Astrocyte (in vitro differentiated cells and primary cell): ENCODE data around the gene DRD4.

ENCODE experiments used
- EZH2 ChIP-seq: IDR thresholded peaks from 2 replicates; pipeline ENCODE4 v1.6.1; 2012; ENCODE audit warnings: mild to moderate bottlenecking, low read length, inconsistent platforms; ENCODE audit not compliant: insufficient read depth
- TF ChIP-seq, protein P1 (sequence below): IDR thresholded peaks from 2 replicates; pipeline ENCODE4 v1.5.1; 2011; ENCODE audit warnings: low read depth, mild to moderate bottlenecking, inconsistent platforms, low read length, moderate library complexity; ENCODE audit not compliant: insufficient read depth

DNA sequence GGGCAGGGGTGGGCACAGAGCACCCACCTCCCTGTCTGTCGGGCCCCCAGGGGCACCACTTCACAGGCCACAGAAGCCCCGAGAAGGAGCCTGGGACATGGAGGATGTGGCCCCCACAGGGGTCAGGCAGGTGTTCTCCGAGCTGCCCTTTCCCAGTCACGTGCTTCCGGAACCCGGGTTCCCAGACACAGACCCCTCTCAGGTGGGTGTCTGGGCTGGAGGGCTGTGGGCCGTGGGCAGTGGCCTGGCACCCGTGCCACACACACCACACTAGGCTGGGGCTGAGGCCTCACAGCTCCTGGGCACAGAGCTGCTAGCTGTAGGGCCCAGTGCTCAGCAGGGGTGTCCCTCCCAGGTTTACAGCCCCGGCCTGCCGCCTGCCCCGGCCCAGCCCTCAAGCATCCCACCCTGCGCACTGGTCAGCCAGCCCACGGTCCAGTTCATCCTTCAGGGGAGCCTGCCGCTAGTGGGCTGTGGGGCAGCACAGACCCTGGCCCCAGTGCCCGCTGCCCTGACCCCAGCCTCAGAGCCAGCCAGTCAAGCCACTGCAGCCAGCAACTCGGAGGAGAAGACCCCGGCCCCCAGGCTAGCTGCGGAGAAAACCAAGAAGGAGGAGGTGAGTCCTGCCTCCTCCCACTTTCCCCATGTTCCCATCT lies 26.8 kb upstream of the DRD4 start:
- TF ChIP-seq, protein P1, sequence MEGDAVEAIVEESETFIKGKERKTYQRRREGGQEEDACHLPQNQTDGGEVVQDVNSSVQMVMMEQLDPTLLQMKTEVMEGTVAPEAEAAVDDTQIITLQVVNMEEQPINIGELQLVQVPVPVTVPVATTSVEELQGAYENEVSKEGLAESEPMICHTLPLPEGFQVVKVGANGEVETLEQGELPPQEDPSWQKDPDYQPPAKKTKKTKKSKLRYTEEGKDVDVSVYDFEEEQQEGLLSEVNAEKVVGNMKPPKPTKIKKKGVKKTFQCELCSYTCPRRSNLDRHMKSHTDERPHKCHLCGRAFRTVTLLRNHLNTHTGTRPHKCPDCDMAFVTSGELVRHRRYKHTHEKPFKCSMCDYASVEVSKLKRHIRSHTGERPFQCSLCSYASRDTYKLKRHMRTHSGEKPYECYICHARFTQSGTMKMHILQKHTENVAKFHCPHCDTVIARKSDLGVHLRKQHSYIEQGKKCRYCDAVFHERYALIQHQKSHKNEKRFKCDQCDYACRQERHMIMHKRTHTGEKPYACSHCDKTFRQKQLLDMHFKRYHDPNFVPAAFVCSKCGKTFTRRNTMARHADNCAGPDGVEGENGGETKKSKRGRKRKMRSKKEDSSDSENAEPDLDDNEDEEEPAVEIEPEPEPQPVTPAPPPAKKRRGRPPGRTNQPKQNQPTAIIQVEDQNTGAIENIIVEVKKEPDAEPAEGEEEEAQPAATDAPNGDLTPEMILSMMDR = no peak
- no peak for TF ChIP-seq EZH2
